Medulla oblongata (tissue), 1 donor: Measurements from ENCODE around the gene POLE4.

ENCODE experiments used
- DNase-seq: peaks from one replicate; pipeline ENCODE4 v3.0.0-alpha.2; 2015; ENCODE audit errors: extremely low spot score

The POLE4 gene

DNA sequence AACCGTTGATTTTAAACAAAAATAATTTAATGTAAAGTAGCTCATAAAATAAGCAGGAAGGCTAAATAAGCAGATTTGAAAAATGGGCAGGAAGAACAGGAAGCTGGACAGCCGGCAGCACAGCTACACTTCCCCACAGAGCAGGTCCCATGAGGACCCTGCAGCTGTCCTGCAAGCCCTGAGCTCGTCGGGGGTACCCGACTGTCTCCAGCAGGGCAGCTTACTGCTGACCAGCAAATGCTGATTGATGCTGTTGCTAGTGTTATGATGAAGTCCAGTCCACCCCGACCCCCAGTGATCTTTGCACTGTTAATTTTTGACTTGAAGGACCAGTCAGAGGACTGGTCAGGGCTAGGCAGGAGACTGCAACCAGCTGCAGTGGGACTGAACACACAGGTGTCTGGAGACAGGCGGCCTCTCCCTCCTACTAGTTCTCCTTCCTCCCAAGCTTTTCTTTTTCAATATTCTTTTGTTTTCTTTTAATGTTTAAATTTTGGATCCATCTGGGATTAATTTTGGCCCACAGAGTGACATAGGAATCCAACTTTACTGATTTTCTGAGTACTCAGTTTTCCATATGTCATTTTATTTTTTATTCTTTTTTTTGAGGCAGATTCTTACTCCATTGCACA lies 27.7 kb downstream of the POLE4 start:
- no peak for DNase-seq

DNA sequence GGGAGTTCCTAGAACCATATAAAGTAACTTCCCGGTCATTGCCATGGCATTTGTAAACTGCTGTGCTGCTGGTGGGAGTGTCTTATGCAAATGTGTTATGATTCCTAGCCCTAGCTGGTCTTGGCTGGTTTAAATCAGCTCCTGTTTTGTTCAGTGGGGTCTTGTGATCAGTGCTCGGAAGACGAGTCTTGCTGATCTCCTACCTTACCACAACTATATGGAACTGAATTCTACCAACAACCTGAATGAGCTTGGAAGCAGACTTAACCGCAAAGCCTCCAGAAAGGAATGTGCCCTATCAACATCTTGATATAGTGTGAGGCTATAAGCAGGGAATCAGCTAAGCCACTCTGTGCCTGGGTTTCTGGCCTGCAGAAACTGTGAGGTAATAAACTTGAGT lies 33.5 kb downstream of the POLE4 start:
- DNase-seq = no peak

DNA sequence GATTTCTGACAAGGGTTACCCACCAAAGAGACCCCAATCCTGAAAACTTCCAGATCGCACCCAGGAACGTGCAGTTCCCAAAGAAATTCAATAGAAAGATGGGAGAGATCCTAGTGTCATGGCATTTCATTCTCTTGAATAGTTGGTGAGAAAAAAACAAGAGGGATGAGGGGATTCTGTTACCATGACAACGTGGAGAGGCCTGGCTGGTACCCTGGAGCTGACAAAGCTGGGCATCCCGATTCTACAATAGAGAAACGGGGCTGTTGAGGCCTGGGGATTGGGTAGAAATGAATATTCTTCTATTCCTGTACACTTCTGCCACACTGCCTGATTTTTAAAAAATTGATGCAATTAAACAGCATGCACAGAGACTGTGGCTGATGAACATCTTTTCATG lies 41.0 kb downstream of the POLE4 start:
- DNase-seq = no peak

DNA sequence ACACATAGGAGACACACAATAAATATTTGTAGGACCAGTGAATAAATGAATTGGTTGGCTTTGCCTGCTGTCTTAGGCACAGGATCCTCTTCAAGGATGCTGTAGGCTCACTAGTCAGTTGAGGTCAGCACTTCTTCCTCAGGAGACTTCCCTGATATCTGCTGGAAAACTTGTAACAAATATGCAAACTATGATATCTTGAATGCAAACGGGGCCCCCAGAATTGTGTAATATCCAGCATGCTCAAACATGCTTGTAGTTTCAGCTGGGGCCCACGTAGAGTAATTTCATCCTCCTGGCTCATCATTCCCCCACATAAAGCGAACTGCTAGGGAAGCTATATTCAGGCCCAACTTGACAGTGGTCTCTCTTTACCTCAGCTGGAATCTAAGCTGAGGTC lies 43.6 kb downstream of the POLE4 start:
- DNase-seq = no peak

DNA sequence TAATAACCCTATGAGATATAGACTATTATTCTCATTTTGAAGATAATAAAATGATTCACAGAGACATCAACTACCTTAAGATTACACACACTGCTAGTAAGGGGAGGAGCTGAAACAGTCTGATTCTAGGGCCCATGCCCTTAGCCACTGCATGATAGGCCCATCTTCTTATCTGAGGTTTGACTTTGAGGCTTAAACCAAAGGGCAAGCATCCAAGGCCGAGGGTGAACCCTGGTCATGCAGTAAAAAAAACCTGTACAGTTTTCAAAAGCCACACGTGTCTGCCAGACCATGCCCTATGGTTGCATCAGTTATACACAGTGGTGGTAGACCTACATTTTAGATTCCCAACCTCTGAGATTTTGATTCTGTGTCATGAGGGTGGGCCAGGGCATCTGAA lies 44.8 kb downstream of the POLE4 start:
- DNase-seq = no peak

DNA sequence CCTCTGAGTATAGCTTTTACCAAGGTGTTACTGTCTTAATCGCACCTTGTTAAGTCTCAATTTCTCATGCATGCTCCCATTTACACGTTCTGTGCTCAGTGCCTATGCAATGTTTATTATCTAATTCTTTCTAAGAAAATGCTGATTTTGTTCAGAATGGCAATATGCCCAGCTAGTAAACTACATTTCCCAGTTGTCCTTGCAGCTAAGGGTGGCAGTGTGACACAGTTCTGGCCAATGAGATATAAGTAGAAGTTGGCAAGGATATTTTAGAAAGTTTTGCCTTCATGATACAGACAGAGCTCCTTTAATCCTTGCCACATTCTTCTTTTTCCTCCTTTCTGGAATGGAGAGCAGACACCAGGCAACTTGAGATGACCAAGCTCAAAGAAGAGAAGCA lies 45.3 kb downstream of the POLE4 start:
- DNase-seq = no peak

DNA sequence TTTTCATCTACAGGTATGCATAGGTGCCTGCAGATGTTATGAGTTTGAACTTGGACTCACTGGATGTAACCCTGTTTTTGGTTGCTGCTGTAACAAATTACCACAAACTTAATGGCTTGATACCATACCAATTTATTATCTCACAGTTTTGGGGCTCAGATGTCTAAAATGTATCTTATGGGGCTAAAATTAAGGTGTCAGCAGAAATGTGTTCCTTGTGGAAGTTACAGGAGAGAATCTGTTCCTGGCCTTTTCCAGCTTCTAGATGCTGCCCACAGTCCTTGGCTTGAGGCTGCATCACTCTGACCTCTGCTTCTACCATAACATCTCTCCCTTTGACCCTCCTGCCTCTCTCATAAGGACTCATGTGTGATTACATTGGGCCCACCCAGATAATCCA lies 47.6 kb downstream of the POLE4 start:
- no peak for DNase-seq

DNA sequence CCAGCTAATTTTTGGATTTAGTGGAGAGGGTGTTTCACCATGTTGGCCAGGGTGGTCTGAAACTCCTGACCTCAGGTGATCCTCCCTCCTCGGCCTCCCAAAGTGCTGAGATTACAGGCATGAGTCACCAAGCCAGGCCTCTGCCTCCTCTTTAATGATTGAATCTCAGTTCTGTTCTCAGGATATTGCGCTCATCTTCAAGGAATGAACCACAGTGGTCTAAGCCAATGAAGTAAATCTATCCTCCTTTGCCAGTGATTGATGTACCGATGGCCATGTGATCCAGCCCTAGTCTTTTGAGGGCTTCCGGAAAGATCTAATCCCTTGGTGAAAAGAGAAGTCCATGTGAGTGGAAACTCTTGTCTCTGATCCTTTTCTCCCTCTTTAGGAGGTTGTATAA lies 48.6 kb downstream of the POLE4 start:
- DNase-seq = no peak

DNA sequence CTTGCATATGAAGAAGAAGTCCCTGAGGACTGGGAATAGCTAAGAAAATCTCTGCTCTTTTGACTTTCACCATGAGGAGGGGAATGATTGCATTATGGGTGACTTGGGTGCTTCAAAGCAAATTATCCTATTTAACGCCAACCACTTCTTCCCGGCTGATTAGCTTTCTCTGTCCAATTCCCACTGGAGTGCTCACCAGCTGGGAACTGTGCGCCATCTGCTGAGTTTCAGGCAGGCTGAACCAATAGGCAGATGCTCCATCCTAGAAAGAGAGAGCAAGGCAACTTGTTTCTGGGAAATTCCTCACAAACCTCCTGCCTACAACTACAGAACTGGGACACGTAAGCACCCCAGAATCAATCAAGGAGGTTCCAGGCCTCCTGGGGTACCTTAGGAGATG lies 49.4 kb downstream of the POLE4 start:
- DNase-seq = no peak

DNA sequence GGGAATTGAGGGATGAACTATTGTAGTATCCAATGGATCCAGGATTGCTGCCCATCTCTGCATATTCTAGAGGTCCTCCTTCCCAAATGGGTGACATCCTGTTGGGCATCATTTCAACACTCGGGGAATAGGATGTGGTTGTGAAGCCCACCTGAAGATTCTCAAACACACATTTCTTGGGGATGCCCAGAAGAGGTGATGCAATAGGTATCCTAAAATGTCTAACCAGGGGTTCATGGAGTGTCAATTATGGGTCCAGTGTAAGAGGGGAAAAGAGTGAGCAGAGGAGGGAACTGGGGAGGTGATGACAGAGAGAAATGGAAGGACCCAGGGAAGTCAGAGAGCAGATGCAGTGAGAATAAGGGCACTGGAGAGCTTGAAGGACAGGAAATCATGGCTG lies 52.1 kb downstream of the POLE4 start:
- no peak for DNase-seq

DNA sequence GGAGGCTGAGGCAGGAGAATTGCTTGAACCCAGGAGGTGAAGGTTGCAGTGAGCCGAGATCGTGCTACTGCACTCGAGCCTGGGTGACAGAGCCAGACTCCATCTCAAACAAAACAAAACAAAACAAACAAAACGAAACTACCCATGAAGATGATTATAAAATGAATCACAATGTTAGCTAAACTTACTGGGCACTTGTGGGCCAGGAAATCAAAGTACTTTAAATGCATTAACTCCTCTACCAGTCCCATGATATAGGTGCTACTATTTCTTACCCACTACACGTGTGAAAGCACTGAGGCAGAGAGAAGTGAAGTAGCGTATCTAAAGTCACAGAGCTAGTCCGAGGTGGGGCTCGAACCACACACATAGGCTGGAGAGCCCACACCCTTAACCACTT lies 53.6 kb downstream of the POLE4 start:
- DNase-seq = no peak

DNA sequence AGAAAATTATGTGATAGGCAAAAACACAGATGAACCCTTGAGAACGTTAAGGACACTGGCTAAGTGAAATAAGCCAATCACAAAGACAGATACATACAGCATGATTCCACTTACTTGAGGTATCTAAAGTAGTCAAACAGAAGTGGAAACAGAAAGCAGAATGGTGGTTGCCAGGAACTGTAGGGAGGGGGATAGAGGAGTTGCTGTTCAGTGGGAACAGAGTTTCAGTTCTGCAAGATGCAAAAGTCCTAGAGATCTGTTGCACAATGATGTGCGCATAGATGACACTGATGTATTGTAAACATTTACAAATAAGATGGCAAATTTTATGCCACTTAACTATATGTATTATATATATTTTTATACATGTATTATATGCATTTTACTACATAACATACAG lies 59.7 kb downstream of the POLE4 start:
- DNase-seq = peak; percentile 64
